GM12865 (cell line): ENCODE results near the gene ZBTB7C.

Source experiments
- DNase-seq: peaks from one replicate; pipeline ENCODE4 v3.0.0; 2010; ENCODE audit warnings: low read depth
- H3K4me3 ChIP-seq: 2 replicates; pipeline ENCODE4 v1.5.1; 2011; ENCODE audit warnings: mild to moderate bottlenecking, low read depth, low read length, control low read depth
- TF ChIP-seq, protein P1 (sequence below): IDR thresholded peaks from 2 replicates; pipeline ENCODE4 v1.5.1; 2011; ENCODE audit warnings: low read length, control low read depth, low read depth, inconsistent platforms; ENCODE audit not compliant: insufficient read depth; ENCODE audit errors: missing control alignments

ZBTB7C gene

DNA sequence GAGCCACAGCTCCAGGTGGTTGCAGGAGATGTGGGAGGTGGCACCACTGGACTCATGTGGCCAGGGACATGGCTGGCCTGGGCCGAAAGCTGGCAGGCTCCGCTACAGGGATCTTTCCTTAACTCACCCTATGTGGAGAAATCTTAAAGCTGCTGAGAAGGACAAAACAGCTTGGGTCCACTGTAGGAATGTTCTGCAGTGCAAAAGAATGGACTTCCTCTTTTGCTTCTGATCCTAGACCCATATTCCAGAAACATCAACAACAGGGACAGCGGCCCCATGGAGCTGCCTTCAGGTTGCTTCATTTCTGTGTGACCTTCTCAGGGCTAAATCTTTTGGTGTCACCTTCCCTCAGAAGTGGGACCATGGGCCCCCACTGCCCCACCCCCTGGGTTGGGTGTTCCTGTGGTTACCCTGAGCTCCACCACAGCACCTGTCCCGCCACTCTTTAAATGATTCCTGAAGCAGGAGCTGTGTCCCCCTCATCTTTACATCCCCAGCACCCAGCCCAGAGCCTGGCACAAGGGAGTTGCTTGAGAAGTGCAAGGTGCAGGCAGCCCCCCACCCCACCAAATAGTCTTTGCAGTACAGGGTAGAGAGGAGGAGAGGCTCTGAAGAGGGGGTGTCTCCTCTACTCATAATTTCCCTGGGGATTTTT, 205.8 kb downstream of the ZBTB7C start:
- TF ChIP-seq, protein P1, sequence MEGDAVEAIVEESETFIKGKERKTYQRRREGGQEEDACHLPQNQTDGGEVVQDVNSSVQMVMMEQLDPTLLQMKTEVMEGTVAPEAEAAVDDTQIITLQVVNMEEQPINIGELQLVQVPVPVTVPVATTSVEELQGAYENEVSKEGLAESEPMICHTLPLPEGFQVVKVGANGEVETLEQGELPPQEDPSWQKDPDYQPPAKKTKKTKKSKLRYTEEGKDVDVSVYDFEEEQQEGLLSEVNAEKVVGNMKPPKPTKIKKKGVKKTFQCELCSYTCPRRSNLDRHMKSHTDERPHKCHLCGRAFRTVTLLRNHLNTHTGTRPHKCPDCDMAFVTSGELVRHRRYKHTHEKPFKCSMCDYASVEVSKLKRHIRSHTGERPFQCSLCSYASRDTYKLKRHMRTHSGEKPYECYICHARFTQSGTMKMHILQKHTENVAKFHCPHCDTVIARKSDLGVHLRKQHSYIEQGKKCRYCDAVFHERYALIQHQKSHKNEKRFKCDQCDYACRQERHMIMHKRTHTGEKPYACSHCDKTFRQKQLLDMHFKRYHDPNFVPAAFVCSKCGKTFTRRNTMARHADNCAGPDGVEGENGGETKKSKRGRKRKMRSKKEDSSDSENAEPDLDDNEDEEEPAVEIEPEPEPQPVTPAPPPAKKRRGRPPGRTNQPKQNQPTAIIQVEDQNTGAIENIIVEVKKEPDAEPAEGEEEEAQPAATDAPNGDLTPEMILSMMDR, result no peak
- DNase-seq, result no peak
- H3K4me3 ChIP-seq, result no peak overlapping the region

DNA sequence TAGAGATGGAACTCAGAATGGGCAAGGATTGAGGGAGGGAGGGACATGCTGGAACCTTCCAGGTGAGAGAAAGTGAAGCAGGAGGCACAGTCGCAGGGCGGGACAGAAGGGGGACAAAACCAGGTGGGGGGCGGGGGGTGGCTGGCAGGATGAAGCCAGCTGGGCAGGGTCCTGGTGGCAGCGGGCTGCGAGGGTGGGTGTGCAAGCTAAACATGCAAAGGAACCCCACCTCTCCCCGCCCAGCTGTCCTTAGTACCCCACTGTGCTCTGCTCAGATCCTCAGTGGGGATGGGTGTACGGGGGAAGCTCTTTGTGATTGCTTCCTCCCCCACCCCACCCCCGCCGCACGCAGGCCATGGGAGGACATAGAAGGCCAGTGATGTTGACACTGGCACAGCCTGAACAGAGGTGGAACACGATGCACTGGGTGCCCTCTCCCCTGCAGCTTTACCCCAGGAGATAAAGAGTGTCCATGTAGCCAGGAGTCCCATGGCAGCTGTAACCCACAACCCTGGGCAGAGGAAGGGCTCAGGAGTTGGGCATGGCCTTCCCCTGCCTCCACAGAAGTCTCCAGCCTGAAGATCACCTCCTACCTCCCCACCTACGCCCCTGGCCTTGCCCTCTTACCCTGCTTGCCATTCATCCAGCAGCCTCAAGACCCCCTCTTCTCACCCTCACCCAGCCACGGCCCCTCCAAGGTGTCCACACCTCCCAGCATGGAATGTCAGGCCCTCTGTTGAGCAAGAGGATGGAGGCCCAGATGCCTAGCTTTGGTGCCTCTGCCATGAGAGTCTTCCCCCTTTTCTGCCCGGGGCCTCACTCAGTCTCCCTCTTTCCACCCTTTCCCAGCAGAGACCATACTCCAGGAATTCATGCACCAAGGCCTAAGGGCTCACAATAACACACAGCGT, 206.6 kb downstream of the ZBTB7C start:
- DNase-seq, result no peak
- TF ChIP-seq, protein P1, result no peak
- no peak overlapping the region for H3K4me3 ChIP-seq

DNA sequence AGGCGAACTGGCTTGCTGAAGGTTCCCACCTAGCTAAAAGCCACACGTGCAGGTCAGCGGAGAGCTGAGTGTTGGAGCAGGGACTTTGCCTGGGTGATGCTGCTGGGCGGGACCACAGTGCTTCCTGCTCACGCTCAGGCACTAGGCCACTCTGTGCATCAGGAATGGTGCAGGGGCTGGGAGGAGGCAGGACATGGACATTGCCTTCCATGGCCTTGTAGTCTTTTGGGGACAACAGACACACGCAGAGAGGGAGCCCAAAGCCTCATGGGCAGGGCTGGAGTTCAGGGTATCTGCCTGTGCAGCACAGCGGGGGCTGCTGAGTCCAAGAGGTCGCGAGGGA, 207.2 kb downstream of the ZBTB7C start:
- no peak overlapping the region for H3K4me3 ChIP-seq
- TF ChIP-seq, protein P1, result no peak
- DNase-seq, result no peak

DNA sequence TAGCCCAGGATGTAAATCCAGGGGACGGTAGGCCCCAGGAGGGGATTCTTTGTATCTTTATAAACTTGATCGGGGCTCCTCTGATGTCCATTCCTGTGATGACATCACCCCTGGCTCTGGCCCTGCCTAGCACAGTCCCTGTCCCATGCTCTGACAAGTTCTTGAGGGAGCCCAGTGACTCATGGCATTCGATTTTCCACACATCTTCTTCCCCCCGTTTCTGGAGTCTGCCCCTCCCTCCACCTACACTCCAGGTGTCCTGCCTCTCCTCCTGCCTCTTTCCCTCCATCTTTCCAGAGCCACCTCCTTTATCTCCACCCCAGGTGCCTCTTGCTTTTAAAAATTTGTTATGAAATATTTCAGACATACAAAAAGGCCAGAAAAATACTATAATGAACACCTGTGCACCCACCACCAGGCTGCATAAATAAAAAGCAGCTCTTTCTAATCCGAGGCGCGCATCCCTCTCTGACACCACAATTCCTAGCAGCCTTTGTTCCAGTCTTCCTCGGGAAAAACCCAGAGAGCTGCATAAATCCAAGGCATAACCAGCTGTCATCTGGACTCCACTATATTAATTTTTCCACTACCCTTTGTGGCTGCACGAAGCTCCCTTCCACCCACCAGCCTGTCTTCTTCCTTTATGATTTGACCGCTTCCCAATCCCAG, 207.7 kb downstream of the ZBTB7C start:
- DNase-seq, result no peak
- TF ChIP-seq, protein P1, result no peak

DNA sequence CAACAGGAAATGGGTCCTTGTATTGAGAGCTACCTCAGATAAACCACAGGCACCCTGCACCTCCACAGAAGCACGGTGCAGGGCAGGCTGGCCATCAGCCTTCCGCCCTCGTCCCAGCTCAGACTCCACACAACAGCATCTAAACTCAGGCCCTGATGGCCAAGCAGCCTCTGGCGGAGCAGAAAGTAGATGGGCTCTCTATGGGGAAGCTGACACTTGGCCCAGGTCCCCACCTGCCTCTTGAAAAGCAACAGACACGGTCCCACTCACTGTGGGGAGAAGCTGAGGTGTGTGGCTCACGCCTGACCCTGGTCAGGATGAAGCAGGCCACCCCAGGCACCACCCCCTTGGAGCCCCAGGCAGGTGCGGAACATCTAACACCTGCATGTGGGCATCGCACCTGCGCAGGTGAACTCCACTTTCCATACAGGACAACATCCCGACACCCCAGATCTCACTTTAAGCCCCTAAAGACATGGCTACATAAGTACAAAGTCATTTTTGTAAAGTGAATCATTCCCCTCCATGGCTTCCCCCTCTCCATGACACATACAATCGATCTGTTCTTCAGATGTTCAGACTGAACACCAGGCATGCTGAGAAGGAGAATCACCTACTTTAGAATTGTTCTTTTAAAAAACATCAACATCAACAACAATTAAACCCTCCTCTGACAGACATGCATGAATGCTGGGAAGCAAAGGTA, 208.4 kb downstream of the ZBTB7C start:
- no peak for DNase-seq
- TF ChIP-seq, protein P1, result no peak
- H3K4me3 ChIP-seq, result no peak overlapping the region

More for the DNA sequence above, 207.7 kb downstream of the ZBTB7C start:
- no peak overlapping the region for H3K4me3 ChIP-seq

DNA sequence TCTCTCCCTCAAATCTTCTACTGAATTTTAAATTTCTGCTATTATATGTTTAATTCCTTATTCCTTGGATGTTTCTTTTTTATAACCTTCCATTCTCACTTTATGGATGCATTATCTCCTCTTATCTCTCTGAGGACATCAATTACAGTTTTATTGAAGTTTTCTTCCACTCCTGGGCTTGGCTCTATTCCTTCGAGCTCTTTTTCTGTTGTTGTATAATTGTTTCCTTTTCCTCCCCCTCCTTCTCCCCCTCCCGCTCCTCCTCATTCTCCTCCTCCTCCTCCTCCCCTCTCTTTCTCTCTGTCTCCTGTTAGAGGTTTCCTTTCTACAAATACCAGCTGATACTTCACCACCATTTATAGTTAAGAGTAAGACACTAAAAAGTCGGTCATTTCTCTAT, 209.8 kb downstream of the ZBTB7C start:
- TF ChIP-seq, protein P1, result no peak

More for the DNA sequence above, 209.8 kb downstream of the ZBTB7C start:
- no peak for DNase-seq
- no peak overlapping the region for H3K4me3 ChIP-seq
